Ramos (cell line): Measurements from ENCODE around the gene MEN1.

Experiments
- in situ Hi-C: fragments of 300-500 bp; cut with MboI; formaldehyde crosslinking; loops from one replicate; pipeline ENCODE4 v1.14.3; 2022; ENCODE audit warnings: low sequenced_read_pairs; ENCODE audit not compliant: unreplicated experiment

MEN1 gene

DNA sequence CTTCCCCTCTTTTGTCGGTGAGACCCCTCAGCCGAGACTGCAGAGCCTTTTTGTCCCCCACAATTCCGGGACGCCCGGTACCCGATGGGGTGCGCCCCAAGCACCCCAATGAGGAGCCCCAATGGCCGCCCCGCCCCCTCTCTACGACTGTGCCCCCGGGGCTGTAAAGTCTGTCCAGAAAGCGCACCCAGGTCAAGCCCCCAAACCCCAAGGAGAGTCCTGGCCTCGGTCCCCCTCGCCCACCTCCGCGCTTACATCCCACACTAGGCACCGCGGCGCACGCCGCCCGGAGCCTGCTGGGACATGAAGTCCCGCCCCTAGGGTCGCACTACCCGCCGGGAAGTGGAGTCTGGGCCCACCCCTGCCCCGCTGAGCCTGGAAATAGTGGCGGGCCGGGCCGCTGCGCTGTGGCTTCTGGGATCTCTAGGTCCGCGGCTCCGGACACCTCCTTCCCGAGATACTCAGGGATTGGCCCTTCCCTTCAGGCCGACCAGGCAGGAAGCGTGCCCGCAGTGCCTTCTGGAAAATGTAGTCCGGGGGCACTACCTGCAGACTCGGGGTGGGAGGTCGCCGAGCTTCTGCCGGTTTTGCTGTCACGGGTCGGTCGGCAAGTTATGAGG lies at the start of gene MEN1:
MEN1 (minus strand) TSS at position 281 of the 620 bp plus-strand sequence. CDS start 442 bp downstream, outside the sequence.
- in situ Hi-C loops, result no loop called here

DNA sequence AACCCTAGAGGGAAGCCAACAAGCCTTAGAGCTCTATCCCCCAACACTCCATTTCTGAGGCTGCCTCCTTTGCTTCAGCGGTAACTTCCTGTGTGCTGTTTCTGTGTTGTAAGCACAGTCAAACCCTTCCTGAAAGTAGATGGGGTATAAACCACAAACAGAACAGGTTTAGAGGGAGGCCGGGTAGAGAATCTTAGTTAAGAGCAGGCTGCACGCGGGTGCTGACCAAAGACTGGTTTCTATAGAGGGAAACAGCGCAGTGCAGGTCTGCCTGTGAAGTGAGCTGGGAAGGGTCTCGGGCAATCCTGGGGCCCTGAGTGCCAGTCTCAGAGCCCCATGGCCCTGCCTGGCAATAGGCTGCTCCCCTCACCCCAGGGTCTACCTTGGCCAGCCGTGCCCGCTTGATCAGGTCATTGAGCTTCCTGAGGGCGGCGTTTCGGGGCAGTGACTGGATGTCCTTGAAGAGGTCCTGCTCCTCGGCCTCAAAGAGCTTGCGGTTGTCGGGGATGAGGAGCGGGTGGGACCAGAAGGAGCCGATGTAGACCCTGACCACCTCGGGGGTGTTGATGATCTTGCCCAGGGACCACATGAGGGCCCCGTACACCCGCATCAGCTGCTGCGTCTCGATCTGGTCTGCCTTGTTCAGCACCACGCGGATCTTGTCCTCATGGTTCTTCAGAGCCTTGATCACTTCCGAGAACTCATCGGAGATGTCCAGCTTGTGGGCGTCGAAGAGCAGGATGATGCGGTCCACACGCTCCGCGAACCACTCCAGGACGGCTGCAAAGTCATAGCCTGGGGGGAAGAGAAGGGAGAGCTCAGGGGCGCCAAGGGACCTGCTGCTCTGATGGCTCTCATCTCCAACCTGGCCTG lies 49.4 kb upstream of the MEN1 start:
- in situ Hi-C loops, result no loop called here

DNA sequence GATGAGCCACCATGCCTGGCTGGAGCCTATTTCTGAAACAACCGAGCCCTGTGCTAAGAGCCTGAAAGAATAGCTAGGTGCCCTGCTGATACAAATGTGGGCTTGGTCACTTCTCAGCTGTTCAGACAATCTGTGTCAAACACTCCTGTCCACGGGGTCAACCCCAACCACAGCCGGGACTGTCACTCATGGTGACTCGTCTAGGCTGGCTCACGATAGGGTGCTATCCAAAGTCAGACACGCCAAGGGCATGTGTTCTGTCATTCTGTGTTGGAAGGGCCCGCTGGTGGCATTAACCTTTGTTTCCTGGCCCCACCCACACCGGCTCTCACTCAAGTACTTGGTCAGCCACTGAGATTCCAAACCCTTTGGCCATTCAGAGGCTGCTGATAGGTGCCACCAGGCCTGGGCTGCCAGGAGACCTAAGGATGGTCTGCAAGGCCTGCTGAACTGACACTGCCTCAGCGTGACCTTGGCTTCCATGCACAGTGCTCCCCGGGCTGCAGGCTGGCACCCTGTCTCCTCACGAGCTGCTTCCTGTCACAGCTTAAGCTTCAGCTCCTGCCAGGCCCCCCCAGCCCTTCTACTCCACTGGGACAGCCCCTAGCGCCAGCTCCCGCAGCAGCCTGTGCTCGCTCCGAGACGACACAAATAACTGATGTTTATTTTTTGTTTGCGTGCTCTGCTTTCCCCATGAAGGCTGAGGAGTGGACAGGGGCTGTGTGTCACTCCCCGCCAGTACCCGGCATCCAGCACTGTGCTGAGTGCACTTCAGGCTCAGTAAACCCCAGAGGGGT lies 48.3 kb upstream of the MEN1 start:
- in situ Hi-C loops, result no loop called here

DNA sequence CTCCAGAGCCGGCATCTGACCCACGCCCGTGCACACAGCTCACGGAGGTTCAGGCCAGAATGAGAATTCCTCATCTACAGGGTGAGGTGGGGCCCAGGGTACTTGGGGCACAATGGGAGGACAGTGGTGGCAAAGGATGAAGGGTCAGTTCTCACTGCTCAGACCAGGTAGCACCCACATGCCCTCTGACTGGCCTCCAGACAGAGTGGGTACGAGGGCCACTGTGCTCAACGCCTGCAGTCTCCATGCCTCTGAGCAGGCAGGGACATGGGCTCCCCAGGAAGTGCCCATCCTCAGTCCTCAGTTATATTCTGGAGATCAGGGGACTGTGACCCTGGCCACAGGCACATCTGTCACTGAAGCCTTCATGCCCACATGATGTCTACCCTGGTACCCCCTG lies 47.1 kb upstream of the MEN1 start:
- in situ Hi-C loops, result no loop called here

DNA sequence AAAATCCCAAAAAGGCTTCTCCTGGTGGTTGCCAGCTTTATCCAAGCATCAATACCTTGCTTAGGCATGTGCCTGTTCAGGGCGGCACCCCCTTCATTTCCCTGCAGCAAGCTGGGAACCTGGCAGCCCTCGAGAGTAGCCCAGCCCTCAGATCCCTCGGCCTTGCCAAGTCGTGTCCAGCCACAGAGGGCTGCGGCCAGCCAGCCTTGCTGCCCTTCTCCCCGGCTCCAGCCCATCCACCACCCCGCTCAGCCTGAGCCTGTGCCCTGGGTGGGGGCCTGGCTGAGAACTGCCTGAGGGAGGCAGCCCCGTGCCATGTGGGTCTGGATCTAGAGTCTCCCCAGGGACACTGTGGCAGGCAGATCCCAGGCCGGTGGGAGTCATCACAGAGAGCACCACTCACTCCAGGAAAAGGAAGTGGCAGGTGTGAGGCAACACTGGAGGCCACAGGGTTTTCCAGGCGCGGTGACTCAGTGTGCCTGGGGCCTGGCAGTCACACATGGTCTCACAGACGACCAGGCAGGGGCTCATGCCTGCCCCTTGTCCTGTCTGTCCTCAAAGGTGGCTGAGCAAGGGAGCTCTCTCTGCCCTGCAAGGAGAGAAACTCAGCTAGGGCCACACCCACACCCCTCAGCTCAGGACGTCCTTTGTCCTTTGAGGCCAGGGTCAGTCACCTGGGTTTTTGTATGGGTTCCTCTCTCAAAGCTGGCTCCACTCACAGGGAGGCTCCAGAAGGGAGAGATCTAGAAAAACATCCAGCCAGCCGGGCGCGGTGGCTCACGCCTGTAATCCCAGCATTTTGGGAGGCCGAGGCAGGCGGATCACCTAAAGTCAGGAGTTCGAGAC lies 46.3 kb upstream of the MEN1 start:
- in situ Hi-C loops, result no loop called here

DNA sequence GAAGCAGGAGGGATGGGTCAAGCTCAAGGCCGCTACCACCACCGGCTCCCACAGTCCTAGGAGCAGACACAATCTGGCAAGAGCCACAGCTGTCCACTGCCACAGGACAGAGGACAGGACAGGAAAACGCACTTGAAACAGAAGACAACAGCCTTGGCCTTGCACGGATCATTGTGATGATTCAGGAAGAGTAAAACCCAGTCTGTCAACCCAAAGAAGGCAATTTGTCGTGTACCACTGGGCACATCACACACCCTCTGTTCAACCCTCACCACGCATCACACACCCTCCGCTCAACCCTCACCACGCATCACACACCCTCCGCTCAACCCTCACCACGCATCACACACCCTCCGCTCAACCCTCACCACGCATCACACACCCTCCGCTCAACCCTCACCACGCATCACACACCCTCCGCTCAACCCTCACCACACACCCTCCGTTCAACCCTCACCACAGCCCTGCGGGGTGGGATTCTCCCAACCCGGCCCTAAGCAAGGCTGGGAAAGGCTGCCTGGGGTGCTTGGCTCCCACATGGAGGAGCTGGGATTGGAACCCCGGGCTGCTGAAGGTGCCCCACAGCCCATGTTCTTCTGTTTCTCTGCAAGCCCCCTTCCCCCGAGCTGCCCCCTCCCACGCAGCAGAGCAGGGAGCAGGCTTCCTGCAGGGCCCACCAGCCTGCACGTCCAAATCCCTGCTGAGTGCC lies 45.4 kb upstream of the MEN1 start:
- in situ Hi-C loops, result no loop called here

DNA sequence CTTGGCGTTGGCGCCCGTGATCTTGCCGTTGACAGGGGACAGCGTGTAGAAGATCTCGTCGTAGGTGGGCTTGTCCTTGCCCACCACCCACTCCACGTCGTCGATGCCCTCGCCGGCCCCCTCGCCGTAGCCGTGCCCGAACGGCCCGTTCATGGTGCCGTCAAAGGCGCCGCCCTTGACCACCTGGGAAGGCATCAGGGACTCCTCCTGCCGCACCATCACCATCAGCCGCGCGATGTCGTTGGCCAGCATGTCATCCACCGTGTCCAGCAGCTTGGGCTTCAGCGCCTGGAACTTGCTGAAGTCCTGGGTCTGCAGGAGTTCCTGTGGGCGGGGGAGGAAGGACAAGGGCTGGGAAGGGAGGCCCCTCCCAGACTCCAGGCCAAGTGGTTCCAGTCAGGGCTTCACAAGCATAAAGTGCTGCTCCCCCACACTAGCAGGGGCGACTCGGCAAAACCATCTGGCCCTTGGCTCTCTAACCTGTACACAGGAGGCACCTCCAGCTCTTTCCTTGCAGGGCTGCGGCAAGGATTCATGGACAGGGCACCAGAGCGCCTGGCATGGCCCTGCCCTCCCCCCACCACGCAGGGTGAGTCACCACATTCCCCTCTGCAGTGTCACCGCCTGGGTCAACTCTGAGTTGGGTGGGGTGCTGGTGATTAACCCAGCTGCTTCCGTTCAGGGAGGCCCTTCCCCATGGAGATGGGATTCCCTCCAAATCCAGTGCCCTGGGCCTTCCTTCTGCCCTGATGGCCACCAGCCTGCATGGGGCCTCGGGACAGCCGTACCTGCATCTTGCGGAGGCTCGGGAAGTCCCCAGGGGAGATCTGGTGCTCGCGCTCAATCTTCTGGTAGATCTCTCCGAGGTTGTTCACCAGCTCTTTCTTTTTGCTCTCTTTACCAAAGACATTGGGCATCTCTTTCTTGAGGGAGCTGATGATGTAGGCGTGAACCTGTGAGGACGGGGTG lies 44.5 kb upstream of the MEN1 start:
- in situ Hi-C loops, result no loop called here

DNA sequence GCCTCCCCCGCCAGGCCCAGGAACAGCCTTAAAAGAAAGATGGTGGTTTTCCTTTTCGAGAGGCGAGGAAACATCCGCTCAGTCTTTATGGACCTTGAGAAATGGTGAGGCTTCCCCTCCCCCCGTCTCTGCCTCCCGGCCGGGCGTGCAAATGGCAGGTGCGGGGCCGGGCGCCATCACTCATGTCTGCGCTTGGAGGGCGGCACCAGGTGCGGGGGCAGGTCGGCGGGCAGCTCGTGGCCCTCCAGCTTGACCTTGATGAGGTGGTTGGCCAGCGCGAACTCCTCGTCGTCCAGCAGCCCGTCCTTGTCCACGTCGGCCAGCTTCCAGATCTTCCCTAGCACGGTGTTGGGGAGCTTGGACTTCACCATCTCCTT lies 43.8 kb upstream of the MEN1 start:
- in situ Hi-C loops, result no loop called here

DNA sequence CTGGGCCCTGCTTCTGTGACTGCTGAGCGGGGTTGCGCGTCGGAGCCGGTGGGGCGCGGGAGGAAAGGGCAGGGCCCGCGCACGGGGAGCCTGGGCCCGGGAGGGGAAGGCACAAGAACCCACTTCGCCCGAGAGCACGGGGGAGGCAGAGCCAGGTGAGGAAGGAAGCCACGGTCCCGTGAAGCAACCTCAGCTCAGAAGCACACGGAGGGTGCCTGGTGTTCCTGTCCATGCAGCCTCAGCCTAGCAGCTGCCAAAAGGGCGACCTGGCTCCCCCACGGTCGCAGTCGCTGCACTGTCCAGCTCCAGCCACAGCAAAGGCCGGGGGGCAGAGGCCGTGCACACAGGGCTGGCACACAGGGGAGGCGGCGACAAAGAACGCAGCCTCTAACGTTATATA lies 43.4 kb upstream of the MEN1 start:
- in situ Hi-C loops, result no loop called here

DNA sequence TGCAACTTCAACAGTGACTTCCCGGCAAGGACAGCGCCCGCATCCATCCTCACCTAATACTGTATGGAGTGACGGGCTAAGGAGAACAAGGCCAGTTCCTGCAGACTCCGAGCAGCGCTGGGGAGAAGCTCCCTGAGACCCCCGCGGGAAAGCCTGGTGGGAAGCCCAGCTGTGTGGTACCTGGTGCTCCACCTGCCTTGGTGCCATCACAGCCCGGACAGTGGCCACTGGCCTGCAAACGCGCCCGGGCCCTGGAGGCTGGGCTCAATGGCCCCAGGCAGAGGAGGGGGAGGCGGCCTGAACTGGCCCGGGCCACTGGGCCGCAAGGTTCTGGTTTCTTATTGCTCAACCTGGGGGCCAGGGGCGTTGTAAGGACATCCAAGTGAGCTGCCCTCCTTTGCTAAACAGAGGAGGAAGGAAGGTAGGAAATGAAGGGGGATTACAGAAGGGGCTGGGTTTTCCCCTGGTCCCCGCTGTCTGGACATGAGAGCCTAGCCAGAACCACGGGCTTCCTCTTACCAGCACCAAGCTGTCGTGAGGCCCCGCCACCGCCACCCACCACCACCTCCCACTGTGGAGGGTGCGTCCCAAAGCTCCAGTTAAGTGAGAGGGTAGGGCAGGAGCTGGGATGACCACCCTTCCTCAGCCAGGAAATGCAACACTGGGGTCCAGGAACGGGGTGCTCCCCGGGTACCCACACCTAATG lies 42.6 kb upstream of the MEN1 start:
- in situ Hi-C loops, result no loop called here

DNA sequence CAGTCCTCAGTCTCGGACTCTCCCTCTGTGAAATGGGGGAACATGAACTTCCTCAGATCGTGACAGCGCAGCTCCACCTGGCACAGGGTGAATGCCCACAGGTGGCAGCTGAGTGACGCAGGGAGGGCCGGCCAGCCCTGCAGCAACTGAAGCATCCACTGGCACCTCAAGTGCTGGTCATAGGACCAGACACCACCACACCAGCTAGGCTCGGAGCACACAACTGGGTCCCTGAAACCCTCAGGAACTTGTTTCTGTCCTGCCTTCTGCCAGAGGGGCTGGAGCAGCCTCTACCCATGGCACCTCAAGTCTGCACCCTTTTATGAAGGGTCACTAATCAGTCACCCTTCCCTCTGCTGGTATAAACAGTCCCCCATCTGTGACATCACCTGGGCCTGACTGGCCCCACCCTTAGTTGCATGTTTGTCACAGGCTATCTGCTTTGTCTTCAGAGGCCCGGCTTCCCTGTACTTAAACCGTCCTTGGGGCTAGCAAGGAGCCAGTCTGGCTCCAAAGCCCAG lies 41.5 kb upstream of the MEN1 start:
- in situ Hi-C loops, result no loop called here

DNA sequence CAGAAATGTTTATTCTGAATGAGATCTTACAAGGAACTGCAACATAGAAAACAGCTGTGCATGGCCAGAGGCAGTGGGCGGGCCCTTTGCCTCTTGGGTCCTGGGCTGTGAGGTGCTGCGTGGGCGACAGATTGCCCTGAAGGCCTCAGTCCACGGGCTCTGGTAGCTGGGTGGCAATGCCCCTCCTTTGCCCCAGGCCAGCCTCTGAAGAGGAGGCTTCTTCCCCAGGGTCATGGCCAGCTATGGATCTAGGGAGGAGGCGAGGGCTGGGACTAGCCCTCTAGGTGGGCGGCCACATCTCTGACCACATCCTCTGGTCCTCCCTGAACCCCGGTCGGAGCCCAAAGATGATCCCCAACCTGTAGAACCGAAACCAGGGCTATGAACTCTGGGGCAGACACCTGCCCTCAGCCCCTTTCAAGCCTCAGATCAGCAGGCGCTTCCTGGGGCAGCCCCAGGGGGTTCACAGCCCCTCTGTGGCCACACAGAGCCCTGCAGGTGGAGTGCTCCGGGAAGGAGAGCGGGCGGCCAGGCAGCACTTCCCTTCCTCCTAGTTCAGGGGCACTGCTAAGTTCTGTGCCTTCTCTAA lies 40.7 kb upstream of the MEN1 start:
- in situ Hi-C loops, result no loop called here

DNA sequence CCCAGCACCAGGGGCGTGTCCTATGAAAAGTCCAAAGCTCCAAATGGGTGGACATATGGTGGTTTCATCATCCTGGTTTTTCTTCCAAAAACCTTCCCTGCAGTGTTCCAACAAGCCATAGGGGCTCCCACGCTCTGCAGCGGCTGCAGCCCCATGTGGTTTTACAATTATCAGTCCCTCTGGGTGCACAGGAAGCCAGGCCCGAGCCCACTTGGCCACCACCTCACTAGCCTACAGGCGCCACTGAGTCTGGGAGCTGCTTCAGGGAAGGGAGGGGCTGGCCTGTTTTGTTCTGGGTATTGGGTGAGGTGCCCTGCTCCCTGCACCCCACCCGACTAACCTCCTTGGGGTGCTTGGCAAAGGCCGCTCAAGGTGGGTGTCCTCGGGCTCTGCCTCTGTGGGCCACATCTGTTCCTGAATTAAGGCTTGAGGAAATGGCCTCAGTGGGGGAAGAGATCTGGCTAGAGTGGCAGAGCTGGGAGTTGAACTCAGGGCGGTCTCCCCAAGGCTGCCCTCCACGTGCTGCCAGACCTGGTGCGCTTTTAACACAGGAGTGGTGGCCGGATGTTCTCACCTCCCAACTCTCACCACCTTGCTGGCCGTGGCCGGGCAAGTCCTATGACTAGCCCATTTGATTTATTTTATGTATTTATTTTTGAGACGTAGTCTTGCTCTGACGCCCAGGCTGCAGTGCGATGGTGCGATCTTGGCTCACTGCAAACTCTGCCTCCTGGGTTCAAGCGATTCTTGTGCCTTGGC lies 39.4 kb upstream of the MEN1 start:
- in situ Hi-C loops, result loop anchor here (5.0 kb wide), 2 partner anchors 43 to 263 kb away; partner anchors contain the start of gene TM7SF2

DNA sequence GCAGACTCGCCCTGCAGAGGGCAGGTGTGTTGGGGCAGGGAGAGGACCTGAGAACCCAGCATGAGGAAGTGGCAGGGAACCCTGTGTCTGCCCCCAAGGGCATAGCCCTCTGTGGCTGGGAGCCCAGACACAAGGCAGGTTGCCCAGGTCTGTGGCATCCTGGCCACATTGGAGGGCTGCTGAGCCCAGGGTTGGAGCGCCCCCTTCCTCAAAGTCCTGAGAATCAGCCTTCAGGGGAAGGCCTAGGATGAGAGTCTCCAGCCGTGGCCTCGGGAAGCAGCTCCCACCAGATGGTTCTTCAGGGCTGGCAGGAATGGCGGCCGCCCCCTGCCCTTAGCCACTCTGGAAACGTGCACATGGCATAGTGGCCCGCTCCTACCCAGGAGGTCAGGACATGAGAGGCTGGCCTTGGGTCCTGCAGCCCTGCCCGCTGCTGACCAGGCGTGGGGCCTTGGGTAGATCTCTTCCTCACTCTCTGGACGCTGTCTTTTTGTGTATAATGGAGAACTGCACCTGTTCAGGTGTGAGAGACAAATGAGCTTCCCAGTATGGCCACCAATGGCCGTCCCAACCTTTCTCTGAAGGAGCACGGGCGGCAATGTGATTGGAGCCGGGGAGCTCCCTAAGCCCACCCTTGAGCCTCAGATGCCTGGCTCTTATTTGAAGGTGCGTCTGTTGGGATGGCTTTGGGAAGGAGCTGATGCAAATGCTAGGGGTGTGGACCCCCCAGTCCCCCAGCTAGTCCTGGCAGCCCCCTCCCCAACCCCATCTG lies 38.7 kb upstream of the MEN1 start:
- in situ Hi-C loops, result loop anchor here (5.0 kb wide), 2 partner anchors 43 to 263 kb away; partner anchors contain the start of gene TM7SF2

DNA sequence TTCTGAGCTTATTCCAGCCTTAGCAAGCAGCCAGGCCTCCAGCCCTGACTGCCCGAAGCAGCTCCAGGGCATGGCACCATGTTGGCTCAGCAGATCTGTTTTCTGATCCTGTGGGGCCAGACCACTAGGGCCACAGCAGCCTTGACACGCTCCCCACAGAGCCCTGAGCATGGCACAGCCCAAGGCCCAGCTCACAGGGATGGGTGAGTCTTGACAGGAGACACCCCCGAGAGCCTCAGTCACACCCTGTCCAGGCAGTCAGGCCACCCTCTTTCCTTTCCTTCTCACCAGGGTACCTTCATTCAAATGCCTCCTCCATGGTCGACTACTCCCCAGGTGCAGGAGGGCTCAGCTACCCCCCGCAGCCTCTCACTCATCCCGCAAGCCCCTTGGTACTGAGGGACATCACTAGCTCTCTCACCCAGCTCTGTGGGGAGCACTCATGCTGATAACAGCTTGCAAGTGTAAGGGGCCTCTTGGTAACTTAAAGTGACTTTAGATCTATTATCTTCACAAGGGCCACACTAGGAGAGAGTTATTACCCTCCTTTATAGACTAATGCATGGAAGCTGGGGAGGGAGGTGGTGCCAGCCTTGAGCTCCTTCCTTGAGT lies 38.0 kb upstream of the MEN1 start:
- in situ Hi-C loops, result loop anchor here (5.0 kb wide), 2 partner anchors 44 to 264 kb away; partner anchors contain the start of gene TM7SF2
